ENCODE measurements around the gene NPPB. TPM values are rescaled to one million over a fixed set of nuclear protein-coding genes. Genes with fewer than 3 reads are reported as not detected.

Gene NPPB
- total RNA-seq, 5 donors from 2014 or later (not counting 1 experiment from before 2014, with no cell fraction given) = not detected

DNA sequence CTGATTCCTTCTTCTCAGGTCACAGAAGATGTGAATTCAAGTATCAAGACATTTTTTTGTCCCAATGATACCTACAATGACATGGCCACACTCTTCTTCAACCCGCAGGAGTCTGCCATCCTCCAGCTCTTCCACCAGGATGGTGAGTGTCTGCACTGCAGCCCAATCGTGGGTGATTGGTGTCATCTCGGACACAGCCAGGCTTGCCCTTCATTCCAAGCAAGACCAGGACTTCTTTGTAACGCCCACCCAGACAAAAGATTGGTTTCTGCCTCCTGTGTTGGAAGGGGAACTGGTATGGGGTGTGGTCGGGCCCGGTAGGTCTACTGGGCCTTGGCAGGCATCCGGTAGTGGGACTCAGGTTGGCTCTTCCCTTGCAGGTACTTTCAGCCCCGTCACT is 25.2 kb downstream of the NPPB start:
- Mint-ChIP-seq H3K27ac (no peak overlapping the region), H3K27me3 (no peaks in the 10 kb centered on the region), H3K36me3 (peaks cover 32% of the 10 kb centered on the region), H3K4me1 (peaks cover 0 to 2% (median 2%) of the 10 kb centered on the region in 3 donors), H3K9me3 (no peaks in the 10 kb centered on the region), H3K4me3 (no peak overlapping the region)
- no peak for ATAC-seq (replicated peaks in 1 of 4)
- peaks cover 41 to 73% of the 10 kb centered on the region in 2 donors for H3K36me3 ChIP-seq (ENCODE audit: control insufficient read depth in 2 of 2, extremely low read depth in 1 of 2, insufficient read depth in 1 of 2, low read length in 1 of 2)
- no peak overlapping the region for H3K27ac ChIP-seq (ENCODE audit: low read length)
- no peaks in the 10 kb centered on the region for H3K27me3 ChIP-seq (replicated peaks in 1 of 2; ENCODE audit: control insufficient read depth in 2 of 2, extremely low read depth in 1 of 2, insufficient read depth in 2 of 2, low read length in 1 of 2)
- H3K4me1 ChIP-seq (ENCODE audit: control insufficient read depth in 1 of 2, extremely low read depth in 1 of 2, insufficient read depth in 2 of 2, low read length in 2 of 2) = no peaks in the 10 kb centered on the region
- ChIA-PET POLR2A (no interaction called here), CTCF (no interaction called here)
- H3K4me3 ChIP-seq (ENCODE audit: control insufficient read depth in 1 of 2, extremely low read depth in 1 of 2, low read length in 1 of 2) = no peak overlapping the region
- no peak for DNase-seq
- WGBS (ENCODE audit: insufficient coverage) = 88% methylated on average over 7 of the region's 8 CpGs
- H3K9me3 ChIP-seq = no peaks in the 10 kb centered on the region

DNA sequence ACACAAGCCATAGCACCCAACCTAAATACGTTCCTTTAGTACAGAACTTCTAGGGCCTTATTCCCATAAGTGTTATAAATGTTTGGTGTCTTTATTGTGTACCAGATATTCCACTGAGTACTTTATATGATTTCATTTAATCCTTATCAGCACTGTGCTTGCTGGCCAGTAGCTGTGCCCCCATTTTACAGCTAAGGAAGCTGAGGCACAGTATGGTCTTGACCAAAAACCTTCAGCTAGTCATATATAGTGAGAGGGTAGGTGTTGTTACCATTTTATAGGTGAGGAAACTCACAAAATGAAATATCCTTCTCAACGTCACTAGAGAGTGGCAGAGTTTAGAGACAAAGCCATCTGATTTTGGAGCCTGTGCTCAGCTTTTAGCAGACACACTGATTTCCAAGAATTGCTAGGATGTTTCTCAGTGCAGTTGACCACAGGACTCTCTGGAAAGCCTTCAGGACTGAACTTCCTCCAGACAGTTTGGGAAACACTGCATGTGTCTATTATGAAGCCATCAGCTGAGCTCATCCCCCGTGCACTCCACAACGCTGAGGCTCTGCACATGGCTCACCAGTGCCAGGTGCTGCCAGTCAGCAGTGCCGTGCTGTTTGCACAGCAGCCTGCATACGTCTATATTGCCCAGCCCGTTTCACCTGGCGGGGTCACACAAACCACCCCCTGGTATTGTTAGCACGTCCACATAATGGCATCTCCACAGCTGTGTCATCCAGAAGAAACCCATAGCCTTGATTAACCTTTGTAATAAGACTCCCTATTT is 26.6 kb downstream of the NPPB start:
- H3K36me3 Mint-ChIP-seq = peaks cover 35% of the 10 kb centered on the region
- CTCF ChIA-PET = no interaction called here

DNA sequence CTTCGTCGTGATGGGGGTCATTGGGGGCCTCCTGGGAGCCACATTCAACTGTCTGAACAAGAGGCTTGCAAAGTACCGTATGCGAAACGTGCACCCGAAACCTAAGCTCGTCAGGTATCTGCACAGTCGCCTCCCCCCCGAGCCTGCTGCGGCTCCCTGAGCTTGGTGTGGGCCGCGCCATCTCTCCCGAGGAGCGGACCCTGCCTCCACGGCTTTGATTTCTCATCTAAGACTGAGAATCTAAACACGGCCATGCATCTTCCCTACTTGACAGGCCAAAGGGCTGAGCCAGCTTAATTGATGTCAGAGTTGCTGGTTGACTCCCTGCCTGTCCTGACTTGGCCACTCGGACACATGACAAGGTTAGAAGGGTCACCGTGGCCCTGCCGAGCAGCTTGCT is 30.2 kb downstream of the NPPB start:
- no peaks in the 10 kb centered on the region for H3K27me3 Mint-ChIP-seq
- ATAC-seq (replicated peaks in 1 of 4) = no peak

More for the DNA sequence above, 26.6 kb downstream of the NPPB start:
- no peak overlapping the region for H3K4me3 Mint-ChIP-seq
- ATAC-seq (replicated peaks in 1 of 4) = no peak
- WGBS (ENCODE audit: insufficient coverage) = 81% methylated on average over 7 of the region's 9 CpGs
- H3K27me3 Mint-ChIP-seq = no peaks in the 10 kb centered on the region
- H3K4me1 ChIP-seq (ENCODE audit: control insufficient read depth in 1 of 2, extremely low read depth in 1 of 2, insufficient read depth in 2 of 2, low read length in 2 of 2) = no peaks in the 10 kb centered on the region
- no peak overlapping the region for H3K27ac ChIP-seq (ENCODE audit: low read length)
- DNase-seq = no peak
- POLR2A ChIA-PET = no interaction called here
- no peak overlapping the region for H3K4me3 ChIP-seq (ENCODE audit: control insufficient read depth in 1 of 2, extremely low read depth in 1 of 2, low read length in 1 of 2)
- H3K9me3 Mint-ChIP-seq = no peaks in the 10 kb centered on the region
- no peaks in the 10 kb centered on the region for H3K27me3 ChIP-seq (replicated peaks in 1 of 2; ENCODE audit: control insufficient read depth in 2 of 2, extremely low read depth in 1 of 2, insufficient read depth in 2 of 2, low read length in 1 of 2)
- no peaks in the 10 kb centered on the region for H3K9me3 ChIP-seq
- H3K36me3 ChIP-seq (ENCODE audit: control insufficient read depth in 2 of 2, extremely low read depth in 1 of 2, insufficient read depth in 1 of 2, low read length in 1 of 2) = peaks cover 36 to 71% of the 10 kb centered on the region in 2 donors
- H3K27ac Mint-ChIP-seq = no peak overlapping the region
- no peaks in the 10 kb centered on the region for H3K4me1 Mint-ChIP-seq

DNA sequence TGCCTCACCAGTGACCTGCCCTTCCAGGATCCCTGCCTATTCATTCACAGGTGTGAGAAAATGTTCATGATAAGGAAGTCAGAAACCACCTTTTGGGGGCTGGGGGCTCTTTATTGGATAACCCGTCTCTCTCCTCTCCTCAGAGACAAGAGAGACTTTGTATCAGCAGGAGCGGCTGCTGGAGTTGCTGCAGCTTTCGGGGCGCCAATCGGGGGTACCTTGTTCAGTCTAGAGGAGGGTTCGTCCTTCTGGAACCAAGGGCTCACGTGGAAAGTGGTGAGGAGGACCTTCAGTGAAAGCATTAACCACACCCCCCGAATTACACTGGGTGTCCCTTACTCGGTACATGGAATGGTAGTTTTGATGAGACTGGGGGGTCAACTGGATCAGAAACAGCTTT is 31.8 kb downstream of the NPPB start:
- Mint-ChIP-seq H3K27ac (no peak overlapping the region), H3K27me3 (no peaks in the 10 kb centered on the region), H3K4me1 (no peaks in the 10 kb centered on the region), H3K9me3 (no peaks in the 10 kb centered on the region), H3K36me3 (peaks cover 37% of the 10 kb centered on the region), H3K4me3 (no peak overlapping the region)
- ATAC-seq (replicated peaks in 1 of 4) (no peak), DNase-seq (no peak)
- H3K27ac ChIP-seq (ENCODE audit: low read length) = no peak overlapping the region
- H3K27me3 ChIP-seq (replicated peaks in 1 of 2; ENCODE audit: control insufficient read depth in 2 of 2, extremely low read depth in 1 of 2, insufficient read depth in 2 of 2, low read length in 1 of 2) = no peaks in the 10 kb centered on the region
- ChIA-PET POLR2A (no interaction called here), CTCF (no interaction called here)
- peaks cover 12 to 54% of the 10 kb centered on the region in 2 donors for H3K36me3 ChIP-seq (ENCODE audit: control insufficient read depth in 2 of 2, extremely low read depth in 1 of 2, insufficient read depth in 1 of 2, low read length in 1 of 2)
- no CpG with 5 or more reads among the region's 9 CpGs for WGBS (ENCODE audit: insufficient coverage)
- H3K4me1 ChIP-seq (ENCODE audit: control insufficient read depth in 1 of 2, extremely low read depth in 1 of 2, insufficient read depth in 2 of 2, low read length in 2 of 2) = no peaks in the 10 kb centered on the region
- H3K4me3 ChIP-seq (ENCODE audit: control insufficient read depth in 1 of 2, extremely low read depth in 1 of 2, low read length in 1 of 2) = no peak overlapping the region
- H3K9me3 ChIP-seq = no peaks in the 10 kb centered on the region

More for the DNA sequence above, 30.2 kb downstream of the NPPB start:
- H3K9me3 Mint-ChIP-seq = no peaks in the 10 kb centered on the region
- Histone ChIP-seq H3K9me3 (no peaks in the 10 kb centered on the region), H3K4me3 (ENCODE audit: control insufficient read depth in 1 of 2, extremely low read depth in 1 of 2, low read length in 1 of 2) (no peak overlapping the region), H3K27me3 (replicated peaks in 1 of 2; ENCODE audit: control insufficient read depth in 2 of 2, extremely low read depth in 1 of 2, insufficient read depth in 2 of 2, low read length in 1 of 2) (no peaks in the 10 kb centered on the region), H3K4me1 (ENCODE audit: control insufficient read depth in 1 of 2, extremely low read depth in 1 of 2, insufficient read depth in 2 of 2, low read length in 2 of 2) (no peaks in the 10 kb centered on the region), H3K27ac (ENCODE audit: low read length) (no peak overlapping the region), H3K36me3 (ENCODE audit: control insufficient read depth in 2 of 2, extremely low read depth in 1 of 2, insufficient read depth in 1 of 2, low read length in 1 of 2) (peaks cover 18 to 61% of the 10 kb centered on the region in 2 donors)
- no peak for DNase-seq
- H3K4me1 Mint-ChIP-seq = no peaks in the 10 kb centered on the region
- no peak overlapping the region for H3K4me3 Mint-ChIP-seq
- 95% methylated on average over 15 of the region's 19 CpGs for WGBS (ENCODE audit: insufficient coverage)
- POLR2A ChIA-PET = no interaction called here
- CTCF ChIA-PET = interaction anchor here in 1 of 2 donors (0.6 kb wide), 1 partner anchor 725 kb away, joined by 8 read pairs; no protein-coding TSS in a partner anchor
- H3K27ac Mint-ChIP-seq = no peak overlapping the region
- H3K36me3 Mint-ChIP-seq = peaks cover 40% of the 10 kb centered on the region

DNA sequence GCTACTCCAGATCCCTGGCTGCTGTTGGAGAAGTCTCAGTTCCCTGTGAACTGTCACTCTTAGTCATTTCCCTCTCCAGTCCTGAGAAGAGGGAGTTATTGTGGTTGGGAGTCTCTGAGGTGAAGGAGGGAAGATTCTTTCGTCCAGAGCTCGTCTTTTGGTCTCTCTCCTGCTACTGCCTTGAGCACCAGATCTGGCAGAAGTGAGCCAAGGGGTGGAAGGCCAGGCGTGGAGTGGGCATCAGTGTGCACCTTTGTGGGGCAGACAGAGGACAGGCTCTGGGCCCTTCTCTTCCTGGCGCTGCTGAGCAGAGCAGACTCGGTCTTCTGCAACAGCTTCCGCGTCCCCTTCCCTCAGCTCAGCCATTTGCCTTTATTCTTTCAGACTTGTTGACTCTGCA is 33.6 kb downstream of the NPPB start:
- POLR2A ChIA-PET = no interaction called here
- H3K27me3 Mint-ChIP-seq = no peaks in the 10 kb centered on the region
- H3K4me1 ChIP-seq (ENCODE audit: control insufficient read depth in 1 of 2, extremely low read depth in 1 of 2, insufficient read depth in 2 of 2, low read length in 2 of 2) = no peaks in the 10 kb centered on the region
- no peak overlapping the region for H3K4me3 Mint-ChIP-seq
- peaks cover 41% of the 10 kb centered on the region for H3K36me3 Mint-ChIP-seq
- no peak for ATAC-seq (replicated peaks in 1 of 4)
- H3K9me3 ChIP-seq = no peaks in the 10 kb centered on the region
- no peaks in the 10 kb centered on the region for H3K4me1 Mint-ChIP-seq
- CTCF ChIA-PET = no interaction called here
- H3K27ac Mint-ChIP-seq = no peak overlapping the region
- no peaks in the 10 kb centered on the region for H3K9me3 Mint-ChIP-seq
- WGBS (ENCODE audit: insufficient coverage) = 91% methylated on average over 3 of the region's 7 CpGs
- H3K4me3 ChIP-seq (ENCODE audit: control insufficient read depth in 1 of 2, extremely low read depth in 1 of 2, low read length in 1 of 2) = no peak overlapping the region
- no peak overlapping the region for H3K27ac ChIP-seq (ENCODE audit: low read length)
- H3K36me3 ChIP-seq (ENCODE audit: control insufficient read depth in 2 of 2, extremely low read depth in 1 of 2, insufficient read depth in 1 of 2, low read length in 1 of 2) = peaks cover 20 to 57% of the 10 kb centered on the region in 2 donors
- no peaks in the 10 kb centered on the region for H3K27me3 ChIP-seq (replicated peaks in 1 of 2; ENCODE audit: control insufficient read depth in 2 of 2, extremely low read depth in 1 of 2, insufficient read depth in 2 of 2, low read length in 1 of 2)
- DNase-seq = no peak

DNA sequence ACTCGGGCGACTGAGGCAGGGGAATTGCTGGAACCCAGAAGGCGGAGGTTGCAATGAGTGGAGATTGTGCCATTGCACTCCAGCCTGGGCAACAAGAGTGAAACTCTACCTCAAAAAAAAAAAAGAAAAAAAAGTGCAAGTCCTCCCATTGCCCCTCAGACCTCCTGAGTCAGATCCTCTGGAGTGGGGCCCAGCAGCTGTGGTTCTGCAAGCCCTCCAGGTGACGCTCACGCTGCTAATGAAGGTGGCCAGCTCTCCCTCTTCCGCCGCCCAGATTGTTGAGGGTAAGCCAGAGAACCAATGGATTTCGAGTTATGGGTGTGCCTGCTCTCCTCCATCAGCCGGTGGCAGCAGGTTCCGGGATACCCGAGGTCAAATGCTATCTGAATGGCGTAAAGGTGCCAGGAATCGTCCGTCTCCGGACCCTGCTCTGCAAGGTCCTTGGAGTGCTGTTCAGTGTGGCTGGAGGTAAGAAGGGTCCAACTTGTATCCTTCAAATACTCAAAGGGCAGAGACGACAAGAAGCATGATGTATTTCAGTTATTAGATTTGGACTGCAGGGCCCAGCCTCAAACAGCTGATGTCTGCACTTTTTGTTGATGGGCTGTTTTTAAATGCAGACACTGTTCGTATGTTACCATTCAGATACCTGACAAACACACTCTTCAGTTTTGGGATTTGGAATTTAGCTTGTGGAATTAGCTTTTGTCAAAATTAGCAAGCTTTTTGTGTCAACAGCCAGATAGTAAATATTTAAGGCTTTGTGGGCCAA is 35.2 kb downstream of the NPPB start:
- Histone ChIP-seq H3K4me1 (ENCODE audit: control insufficient read depth in 1 of 2, extremely low read depth in 1 of 2, insufficient read depth in 2 of 2, low read length in 2 of 2) (no peaks in the 10 kb centered on the region), H3K4me3 (ENCODE audit: control insufficient read depth in 1 of 2, extremely low read depth in 1 of 2, low read length in 1 of 2) (no peak overlapping the region), H3K27ac (ENCODE audit: low read length) (no peak overlapping the region), H3K9me3 (no peaks in the 10 kb centered on the region), H3K36me3 (ENCODE audit: control insufficient read depth in 2 of 2, extremely low read depth in 1 of 2, insufficient read depth in 1 of 2, low read length in 1 of 2) (peaks cover 20 to 57% of the 10 kb centered on the region in 2 donors), H3K27me3 (replicated peaks in 1 of 2; ENCODE audit: control insufficient read depth in 2 of 2, extremely low read depth in 1 of 2, insufficient read depth in 2 of 2, low read length in 1 of 2) (no peaks in the 10 kb centered on the region)
- no peak overlapping the region for H3K27ac Mint-ChIP-seq
- DNase-seq (no peak), ATAC-seq (replicated peaks in 1 of 4) (no peak)
- no peaks in the 10 kb centered on the region for H3K9me3 Mint-ChIP-seq
- WGBS (ENCODE audit: insufficient coverage) = 91% methylated on average over 12 of the region's 17 CpGs
- ChIA-PET CTCF (interaction anchor here (0.7 to 0.9 kb wide), 2 partner anchors 18 to 20 kb away, joined by 3 read pairs; no protein-coding TSS in a partner anchor), POLR2A (no interaction called here)
- H3K4me3 Mint-ChIP-seq = no peak overlapping the region
- no peaks in the 10 kb centered on the region for H3K27me3 Mint-ChIP-seq
- H3K4me1 Mint-ChIP-seq = no peaks in the 10 kb centered on the region
- peaks cover 46% of the 10 kb centered on the region for H3K36me3 Mint-ChIP-seq
